Myocyte (in vitro differentiated cells): Measurements from ENCODE around the gene UBAP1. TPM values are rescaled to one million over a fixed set of nuclear protein-coding genes. Genes with fewer than 3 reads are reported as not detected.
"Not testable (repeated sequence)": the region's sequence is repeated elsewhere in the genome, so short reads cannot be mapped to it uniquely, and the experiment has no call there.

ENCODE experiments used
- DNase-seq: peaks from one replicate; pipeline ENCODE4 v3.0.0-alpha.2; 2012; ENCODE audit warnings: low read depth
- total RNA-seq: library from RNA; depleted of rRNA; stranded (reverse); fragments of >200 nt; gene quantifications from 2 replicates; pipeline ENCODE4 v1.2.3, GENCODE V29; 2014

UBAP1 gene
- total RNA-seq, 1 donor from 2014 or later, result 30.5 TPM

DNA sequence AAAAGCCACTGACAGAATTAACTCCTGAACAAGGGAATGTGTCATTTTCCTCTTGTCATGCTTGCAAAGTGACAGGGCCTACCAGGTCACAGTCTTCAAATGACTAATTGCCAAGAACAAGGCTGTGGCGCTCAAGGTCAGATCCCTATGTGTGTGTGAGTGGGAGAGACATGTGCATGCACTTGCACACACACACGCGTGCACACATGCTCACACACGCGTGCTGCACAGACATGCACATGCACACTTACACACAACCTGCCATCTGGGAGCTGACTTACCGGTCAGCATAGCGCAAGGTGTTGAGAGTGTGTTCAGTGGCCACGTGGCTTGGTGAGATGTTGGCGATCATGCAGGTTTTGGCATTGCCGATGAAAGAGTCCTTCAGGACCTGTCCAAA, 80.5 kb downstream of the UBAP1 start:
- no peak for DNase-seq

DNA sequence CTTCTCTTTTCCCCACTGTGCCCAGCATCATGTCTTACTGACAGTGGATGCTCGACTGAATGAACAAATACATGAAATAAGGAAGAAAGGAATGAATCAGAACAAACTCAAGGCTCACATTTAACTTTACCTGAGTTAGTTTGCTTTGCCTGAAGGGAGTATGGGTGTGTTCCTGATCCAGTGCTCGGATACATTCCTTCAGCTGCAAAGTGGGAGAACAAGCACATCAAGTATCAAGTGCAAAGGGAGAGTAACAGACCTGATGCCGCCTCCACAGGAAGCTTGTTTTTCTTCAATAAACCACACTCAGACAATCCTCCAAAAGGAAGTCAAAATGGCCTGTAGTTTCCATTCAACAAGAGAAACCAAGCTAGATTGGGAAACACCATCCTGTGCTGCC, 84.1 kb downstream of the UBAP1 start:
- DNase-seq, result no peak

DNA sequence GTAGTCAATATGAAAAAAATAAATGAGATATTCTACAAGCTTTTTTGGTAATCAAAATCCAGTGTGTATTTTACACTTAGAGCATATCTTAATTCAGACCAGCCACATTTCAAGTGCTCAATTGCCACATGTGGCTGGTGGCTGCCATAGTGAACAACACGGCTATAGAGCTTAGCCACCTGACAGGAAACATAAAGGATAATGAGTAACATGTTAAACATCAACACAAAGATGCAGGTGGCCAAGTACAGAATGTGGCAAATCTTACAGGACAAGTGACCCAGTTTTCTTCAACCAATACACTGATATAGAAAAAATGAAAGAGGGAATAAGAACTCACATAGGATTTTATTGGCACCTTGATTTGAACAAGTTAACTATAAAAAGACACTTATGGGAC, 88.8 kb downstream of the UBAP1 start:
- DNase-seq, result no peak

GRCh38 chr9:34271265-34272006, 92.6 kb downstream of the UBAP1 start:
- DNase-seq, result no peak

GRCh38 chr9:34272101-34272541, 93.3 kb downstream of the UBAP1 start:
- DNase-seq, result no peak

DNA sequence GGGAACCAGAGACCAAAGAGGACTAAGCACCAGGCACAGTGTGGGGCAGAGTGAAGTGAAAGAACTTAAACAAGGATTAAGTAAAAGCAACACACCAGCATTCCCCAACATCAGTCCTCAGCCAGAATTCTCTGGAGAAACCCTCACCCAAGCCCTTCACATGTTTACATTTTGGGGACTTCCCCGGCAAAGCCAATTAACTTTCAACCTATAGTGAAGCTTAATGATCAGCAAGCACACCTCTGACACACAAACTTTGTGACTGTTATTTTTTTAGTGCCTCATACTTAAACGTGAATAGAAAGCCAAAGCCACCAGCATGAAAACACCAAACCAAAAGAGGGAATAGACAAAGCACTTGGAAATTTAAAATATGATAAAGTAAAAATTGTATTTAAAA, 94.7 kb downstream of the UBAP1 start:
- DNase-seq, result not testable (repeated sequence)

DNA sequence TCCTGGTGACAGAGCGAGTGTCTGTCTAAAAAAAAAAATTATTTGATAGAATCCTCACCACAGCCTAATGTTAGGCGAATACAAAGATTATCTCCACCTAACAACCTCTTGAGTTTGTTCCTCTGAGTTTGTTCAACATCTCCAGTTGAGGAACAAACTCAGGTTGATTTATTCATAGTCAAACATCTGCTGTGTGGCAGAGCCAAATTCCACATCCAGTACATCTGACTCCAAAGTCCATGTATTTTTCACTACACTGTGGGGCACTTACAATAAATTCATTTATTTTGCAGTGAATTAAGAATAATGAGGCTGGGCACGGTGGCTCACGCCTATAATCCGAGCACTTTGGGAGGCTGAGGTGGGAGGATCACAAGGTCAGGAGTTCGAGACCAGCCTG, 97.0 kb downstream of the UBAP1 start:
- DNase-seq, result no peak

GRCh38 chr9:34276772-34277171, 97.9 kb downstream of the UBAP1 start:
- DNase-seq, result no peak

DNA sequence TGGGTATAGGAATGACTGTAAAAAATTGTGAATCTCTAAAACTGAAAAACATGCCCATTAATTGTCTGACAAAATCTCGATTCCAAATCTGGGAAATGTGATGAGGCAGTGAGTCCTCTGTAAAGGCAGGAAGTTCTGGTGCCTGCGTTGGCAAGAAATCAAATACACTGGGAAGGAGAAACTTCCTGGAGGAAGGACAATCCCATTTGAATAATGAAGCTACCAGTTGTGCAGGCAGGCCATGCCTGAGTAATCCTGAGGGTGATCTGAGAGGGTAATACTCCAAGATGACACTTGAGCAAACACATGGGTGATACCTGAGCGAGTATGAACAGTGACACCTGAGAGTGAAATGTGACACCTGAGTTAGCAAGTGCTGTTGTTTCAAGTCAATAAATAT, 100.6 kb downstream of the UBAP1 start:
- peak; percentile 4 for DNase-seq

GRCh38 chr9:34282096-34282495, 103.3 kb downstream of the UBAP1 start:
- no peak for DNase-seq

DNA sequence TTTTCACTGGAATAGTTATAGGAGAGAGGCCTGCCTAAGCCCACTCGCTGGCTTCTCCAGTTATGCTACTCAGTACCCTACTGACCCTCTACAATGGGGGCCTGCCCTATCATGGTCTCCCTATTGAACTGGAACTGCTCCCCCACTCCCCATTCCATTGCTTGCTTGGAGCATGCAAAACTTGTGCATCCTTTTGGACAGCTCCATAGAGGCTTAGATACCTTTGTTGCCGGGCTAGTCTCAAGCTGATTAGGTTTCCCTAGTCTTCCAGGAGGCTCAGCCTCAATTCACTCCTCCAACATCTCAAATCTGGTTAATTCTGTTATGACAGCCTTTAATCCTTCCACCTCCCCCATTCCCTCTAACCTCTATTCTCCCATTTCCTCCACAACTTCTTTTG, 110.3 kb downstream of the UBAP1 start:
- no peak for DNase-seq

- DNase-seq, result no peak
These were observed 112.2 kb downstream of the UBAP1 start for GRCh38 chr9:34291023-34291422.

- DNase-seq, result no peak
These were observed 112.6 kb downstream of the UBAP1 start for GRCh38 chr9:34291423-34291822.

- DNase-seq, result no peak
These were observed 113.7 kb downstream of the UBAP1 start for GRCh38 chr9:34292552-34292951.

GRCh38 chr9:34301064-34301463, 122.2 kb downstream of the UBAP1 start:
- DNase-seq, result not testable (repeated sequence)

Other genes starting within 250 kb of the UBAP1 start
- 14.0 and 14.1 TPM in 2 replicates for gene UBAP2, start 130.2 kb upstream of the UBAP1 start, total RNA-seq
- gene DCAF12, start 52.3 kb upstream of the UBAP1 start, total RNA-seq, result 32.1 and 36.9 TPM in 2 replicates
- gene KIF24, start 150.2 kb downstream of the UBAP1 start, total RNA-seq, result 2.0 and 2.1 TPM in 2 replicates
- 28.3 and 28.4 TPM in 2 replicates for gene NUDT2, start 150.5 kb downstream of the UBAP1 start, total RNA-seq
- gene MYORG, start 197.9 kb downstream of the UBAP1 start, total RNA-seq, result 2.6 and 7.6 TPM in 2 replicates